ENCODE measurements around the gene RPH3AL. TPM values are rescaled to one million over a fixed set of nuclear protein-coding genes. Genes with fewer than 3 reads are reported as not detected.
A peak's percentile ranks its signal among the peaks of the same experiment; 100 is the strongest.

Gene RPH3AL
- total RNA-seq, 4 donors from 2014 or later: 24.3 to 90.5 (median 47.2) TPM

- DNase-seq: no peak
- H3K36me3 ChIP-seq: no peaks in the 10 kb centered on the region
- peak overlapping the region in 3 of 4 donors; percentile 90 to 94 (median 92) for H3K27ac ChIP-seq
- H3K9me3 ChIP-seq: no peaks in the 10 kb centered on the region
- no peak overlapping the region for H3K4me3 ChIP-seq
- no peaks in the 10 kb centered on the region for H3K27me3 ChIP-seq
- 80 to 88% methylated on average over 4 to 5 of the region's 5 CpGs for WGBS, 2 donors (ENCODE audit: low coverage in 1 of 2)
- peaks cover 14 to 44% (median 37%) of the 10 kb centered on the region in 4 donors for H3K4me1 ChIP-seq
- in situ Hi-C loops (cut with MboI; ENCODE audit: low pct_ligation_motif_present in 1 of 4, low pct_unique_long_range_greater_than_20kb in 1 of 4, low sequenced_read_pairs in 3 of 4): no loop called here
- TF ChIP-seq, protein P1, sequence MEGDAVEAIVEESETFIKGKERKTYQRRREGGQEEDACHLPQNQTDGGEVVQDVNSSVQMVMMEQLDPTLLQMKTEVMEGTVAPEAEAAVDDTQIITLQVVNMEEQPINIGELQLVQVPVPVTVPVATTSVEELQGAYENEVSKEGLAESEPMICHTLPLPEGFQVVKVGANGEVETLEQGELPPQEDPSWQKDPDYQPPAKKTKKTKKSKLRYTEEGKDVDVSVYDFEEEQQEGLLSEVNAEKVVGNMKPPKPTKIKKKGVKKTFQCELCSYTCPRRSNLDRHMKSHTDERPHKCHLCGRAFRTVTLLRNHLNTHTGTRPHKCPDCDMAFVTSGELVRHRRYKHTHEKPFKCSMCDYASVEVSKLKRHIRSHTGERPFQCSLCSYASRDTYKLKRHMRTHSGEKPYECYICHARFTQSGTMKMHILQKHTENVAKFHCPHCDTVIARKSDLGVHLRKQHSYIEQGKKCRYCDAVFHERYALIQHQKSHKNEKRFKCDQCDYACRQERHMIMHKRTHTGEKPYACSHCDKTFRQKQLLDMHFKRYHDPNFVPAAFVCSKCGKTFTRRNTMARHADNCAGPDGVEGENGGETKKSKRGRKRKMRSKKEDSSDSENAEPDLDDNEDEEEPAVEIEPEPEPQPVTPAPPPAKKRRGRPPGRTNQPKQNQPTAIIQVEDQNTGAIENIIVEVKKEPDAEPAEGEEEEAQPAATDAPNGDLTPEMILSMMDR (IDR thresholded peaks at IDR 0.05): no peak
- TF ChIP-seq EP300 (IDR thresholded peaks at IDR 0.05; ENCODE audit: low read depth) (no peak), POLR2A (IDR thresholded peaks at IDR 0.05) (no peak), POLR2AphosphoS5 (IDR thresholded peaks at IDR 0.05) (no peak)
- intact Hi-C loops (cut with DNase I; ENCODE audit: low total_unique reads): no loop called here
Measured at GRCh38 chr17:347309-347899, 5.2 kb downstream of the RPH3AL start.

DNA sequence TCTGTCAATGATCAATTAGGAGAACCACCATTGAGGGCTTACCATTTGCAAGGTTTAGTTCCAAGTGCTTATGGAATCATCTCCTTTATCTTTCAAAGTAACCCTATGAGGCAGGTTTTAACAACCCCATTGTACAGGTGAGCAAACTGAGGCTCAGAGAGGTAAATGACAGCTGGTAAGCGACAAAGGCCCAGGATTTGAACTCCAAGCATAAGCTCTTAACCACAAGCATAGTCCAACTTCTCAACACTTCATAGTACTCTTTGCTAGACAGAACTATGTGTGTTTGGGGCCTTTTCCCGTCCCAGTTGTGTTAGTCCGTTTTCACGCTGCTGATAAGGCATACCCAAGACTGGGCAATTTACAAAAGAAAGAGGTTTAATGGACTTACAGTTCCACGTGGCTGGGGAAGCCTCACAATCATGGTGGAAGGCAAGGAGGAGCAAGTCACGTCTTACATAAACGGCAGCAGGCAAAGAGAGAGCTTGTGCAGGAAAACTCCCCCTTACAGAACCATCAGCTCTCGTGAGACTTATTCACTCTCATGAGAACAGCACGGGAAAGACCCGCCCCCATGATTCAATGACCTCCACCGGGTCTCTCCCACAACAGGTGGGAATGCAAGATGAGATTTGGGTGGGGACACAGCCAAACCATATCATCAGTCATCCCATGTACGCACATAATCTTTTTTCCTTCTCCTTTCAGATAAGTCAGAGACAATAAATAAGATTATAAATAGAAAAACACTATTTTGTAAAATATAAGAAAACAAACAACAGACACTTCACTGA, 6.4 kb downstream of the RPH3AL start:
- H3K27ac ChIP-seq: no peak overlapping the region
- no peaks in the 10 kb centered on the region for H3K36me3 ChIP-seq
- H3K27me3 ChIP-seq: no peaks in the 10 kb centered on the region
- TF ChIP-seq EP300 (IDR thresholded peaks at IDR 0.05; ENCODE audit: low read depth) (no peak), POLR2A (IDR thresholded peaks at IDR 0.05) (no peak), POLR2AphosphoS5 (IDR thresholded peaks at IDR 0.05) (no peak)
- TF ChIP-seq, protein P1 (IDR thresholded peaks at IDR 0.05): no peak
- DNase-seq: no peak
- in situ Hi-C loops (cut with MboI; ENCODE audit: low pct_ligation_motif_present in 1 of 4, low pct_unique_long_range_greater_than_20kb in 1 of 4, low sequenced_read_pairs in 3 of 4): no loop called here
- no peaks in the 10 kb centered on the region for H3K9me3 ChIP-seq
- 87% methylated on average over 12 of the region's 12 CpGs; no CpG with 5 or more reads in 1 of the 2 donors for WGBS, 2 donors (ENCODE audit: low coverage in 1 of 2)
- no peak overlapping the region for H3K4me3 ChIP-seq
- intact Hi-C loops (cut with DNase I; ENCODE audit: low total_unique reads): no loop called here
- peaks cover 14 to 32% (median 25%) of the 10 kb centered on the region in 4 donors for H3K4me1 ChIP-seq

GRCh38 chr17:345261-345660, 7.3 kb downstream of the RPH3AL start:
- 67% methylated on average over 5 of the region's 5 CpGs; no CpG with 5 or more reads in 1 of the 2 donors for WGBS, 2 donors (ENCODE audit: low coverage in 1 of 2)
- intact Hi-C loops (cut with DNase I; ENCODE audit: low total_unique reads) (no loop called here), in situ Hi-C loops (cut with MboI; ENCODE audit: low pct_ligation_motif_present in 1 of 4, low pct_unique_long_range_greater_than_20kb in 1 of 4, low sequenced_read_pairs in 3 of 4) (no loop called here)
- Histone ChIP-seq H3K9me3 (no peaks in the 10 kb centered on the region), H3K36me3 (no peaks in the 10 kb centered on the region), H3K27ac (no peak overlapping the region), H3K27me3 (no peaks in the 10 kb centered on the region), H3K4me1 (peaks cover 12 to 23% (median 18%) of the 10 kb centered on the region in 4 donors), H3K4me3 (no peak overlapping the region)
- no peak for DNase-seq
- TF ChIP-seq, protein P1 (IDR thresholded peaks at IDR 0.05): no peak
- TF ChIP-seq EP300 (IDR thresholded peaks at IDR 0.05; ENCODE audit: low read depth) (no peak), POLR2AphosphoS5 (IDR thresholded peaks at IDR 0.05) (no peak), POLR2A (IDR thresholded peaks at IDR 0.05) (no peak)

DNA sequence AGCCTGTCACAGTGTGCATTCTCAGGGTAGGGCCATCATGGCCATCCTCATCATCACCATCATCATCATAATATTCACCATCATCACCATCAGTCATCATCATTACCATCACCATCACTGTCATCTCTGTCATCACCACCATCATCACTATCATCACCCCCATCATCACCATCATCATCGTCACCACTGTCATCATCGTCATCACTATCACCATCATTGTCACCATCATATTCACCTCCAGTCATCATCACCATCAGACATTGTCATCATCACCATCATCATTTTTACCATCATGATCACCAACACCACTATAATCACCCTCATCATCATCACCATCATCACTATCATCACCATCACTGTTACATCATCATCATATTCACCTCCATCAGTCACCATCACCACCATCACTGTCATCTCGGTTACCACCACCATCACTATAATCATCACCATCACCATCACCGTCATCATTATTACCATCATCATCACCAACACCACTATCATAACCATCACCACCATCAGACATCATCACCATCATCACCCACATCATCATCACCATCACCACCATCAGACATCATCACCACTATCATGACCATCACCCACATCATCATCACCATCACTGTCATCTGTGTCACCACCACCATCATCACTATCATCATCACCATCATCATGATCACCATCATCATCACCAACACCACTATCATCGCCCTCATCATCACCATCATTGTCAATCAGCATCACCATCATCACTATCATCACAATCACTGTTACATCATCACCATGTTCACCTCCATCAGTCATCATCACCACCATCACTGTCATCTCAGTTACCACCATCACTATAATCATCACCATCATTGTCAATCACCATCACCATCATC, 8.5 kb downstream of the RPH3AL start:
- in situ Hi-C loops (cut with MboI; ENCODE audit: low pct_ligation_motif_present in 1 of 4, low pct_unique_long_range_greater_than_20kb in 1 of 4, low sequenced_read_pairs in 3 of 4): no loop called here
- H3K4me1 ChIP-seq: peaks cover under 1 to 18% (median 11%) of the 10 kb centered on the region in 4 donors
- TF ChIP-seq POLR2AphosphoS5 (IDR thresholded peaks at IDR 0.05): no peak
- DNase-seq: no peak
- 90 to 93% methylated on average over 1 to 5 of the region's 5 CpGs for WGBS, 2 donors (ENCODE audit: low coverage in 1 of 2)
- intact Hi-C loops (cut with DNase I; ENCODE audit: low total_unique reads): no loop called here
- no peaks in the 10 kb centered on the region for H3K27me3 ChIP-seq
- H3K4me3 ChIP-seq: no peak overlapping the region
- H3K27ac ChIP-seq: no peak overlapping the region
- H3K36me3 ChIP-seq: no peaks in the 10 kb centered on the region
- H3K9me3 ChIP-seq: no peaks in the 10 kb centered on the region

Measured in transverse colon (tissue), 4 donors.